NCI-H128 (cell line): ENCODE results near the gene GABBR2.

Experiments used
- DNase-seq: peaks from one replicate; lab custom pipeline; 2025; ENCODE audit not compliant: unreplicated experiment; lab: John Stamatoyannopoulos, UW

Gene GABBR2

GRCh38 chr9:98364086-98364485 is 344.6 kb downstream of the GABBR2 start:
- DNase-seq = no peak

DNA sequence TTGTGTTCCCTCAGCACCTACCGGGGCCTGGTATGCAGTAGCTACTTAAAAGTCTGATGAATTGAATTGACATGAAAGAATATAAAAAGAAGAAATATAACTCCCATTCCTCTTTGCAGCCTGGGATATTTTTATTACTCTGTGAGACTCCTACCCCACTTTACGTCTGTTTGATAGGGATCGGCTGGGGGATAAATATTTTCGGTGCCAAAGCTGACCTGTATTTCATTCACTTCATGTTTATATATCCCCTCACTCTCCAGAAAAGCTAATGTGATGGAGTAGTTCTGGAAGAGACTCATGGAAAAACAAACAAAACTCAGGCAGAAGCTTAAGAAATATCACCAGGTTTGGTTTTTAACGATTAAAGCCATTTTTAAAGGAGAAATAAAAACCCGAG is 345.1 kb downstream of the GABBR2 start:
- no peak for DNase-seq

DNA sequence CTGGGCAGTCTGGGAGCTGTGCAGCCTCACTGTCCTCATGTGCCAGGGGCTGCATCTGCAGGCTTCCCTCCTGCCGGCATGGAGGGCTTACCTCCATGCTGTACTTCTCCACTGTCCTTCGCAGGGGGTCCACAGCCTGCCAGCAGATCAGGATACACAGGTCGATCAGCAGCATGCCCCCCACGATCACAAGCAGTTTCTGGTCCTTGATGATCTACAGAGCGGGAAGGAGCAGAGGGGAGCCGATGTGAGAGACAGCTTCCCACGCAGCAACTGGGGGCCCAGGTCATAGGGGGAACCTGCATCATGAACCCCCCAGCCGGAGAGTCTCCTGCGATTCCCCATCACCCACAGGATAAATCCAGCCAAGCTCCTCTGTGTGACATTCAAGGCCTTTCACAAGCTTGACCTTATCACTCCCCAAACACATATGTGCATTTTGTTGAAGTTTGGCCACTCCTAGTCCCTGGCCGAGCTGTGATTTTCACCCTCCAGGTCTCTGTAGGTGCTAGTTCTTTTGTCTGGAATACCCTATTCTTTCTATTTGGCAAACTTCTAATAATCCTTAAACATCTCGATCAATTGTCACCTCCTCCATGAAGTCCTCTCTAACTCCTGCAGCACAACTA is 346.0 kb downstream of the GABBR2 start:
- no peak for DNase-seq

DNA sequence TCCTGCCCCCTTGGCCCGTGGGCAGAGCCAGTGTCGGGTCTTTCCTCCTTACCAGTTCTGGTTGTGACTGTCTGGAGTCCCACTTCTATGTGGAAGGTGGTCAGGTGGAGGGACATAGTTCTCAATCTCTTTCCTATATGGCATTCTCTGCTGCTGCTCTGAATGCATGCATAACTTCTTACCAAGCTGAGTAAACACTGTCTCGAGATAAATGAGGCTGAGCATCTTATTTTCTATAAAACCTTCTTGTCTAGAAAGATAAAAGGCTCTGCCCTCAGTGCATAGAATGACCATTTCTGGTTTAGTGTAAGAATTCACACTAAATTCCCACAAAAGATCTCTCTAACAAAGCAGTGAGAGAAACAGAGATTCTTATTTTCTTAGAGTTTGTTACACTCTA is 347.1 kb downstream of the GABBR2 start:
- DNase-seq = no peak

DNA sequence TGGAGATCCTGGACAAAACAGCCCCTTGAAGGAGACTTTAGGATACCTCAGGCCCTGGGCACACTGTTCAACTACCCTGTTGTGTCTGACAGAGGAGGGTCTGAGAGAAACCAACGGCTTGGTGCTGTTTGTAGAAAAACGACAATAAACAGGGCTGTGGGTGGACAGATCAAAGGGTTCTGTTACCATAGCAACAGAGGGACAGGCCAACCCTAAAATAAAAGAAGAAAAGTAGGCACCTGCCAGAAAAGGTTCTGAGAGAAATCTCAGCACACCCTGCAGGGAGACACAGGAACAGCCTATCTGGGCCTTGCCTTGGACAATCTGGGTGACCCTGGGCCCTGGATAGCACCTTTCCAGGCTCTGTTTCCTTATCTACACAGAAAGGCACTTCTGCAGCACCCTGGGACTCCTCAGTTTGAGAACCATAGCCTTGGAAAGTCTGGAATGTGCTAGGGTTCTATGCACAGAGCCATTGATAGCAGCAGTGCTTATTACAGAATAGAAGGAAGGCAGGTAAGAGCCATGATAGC is 348.5 kb downstream of the GABBR2 start:
- DNase-seq = no peak

DNA sequence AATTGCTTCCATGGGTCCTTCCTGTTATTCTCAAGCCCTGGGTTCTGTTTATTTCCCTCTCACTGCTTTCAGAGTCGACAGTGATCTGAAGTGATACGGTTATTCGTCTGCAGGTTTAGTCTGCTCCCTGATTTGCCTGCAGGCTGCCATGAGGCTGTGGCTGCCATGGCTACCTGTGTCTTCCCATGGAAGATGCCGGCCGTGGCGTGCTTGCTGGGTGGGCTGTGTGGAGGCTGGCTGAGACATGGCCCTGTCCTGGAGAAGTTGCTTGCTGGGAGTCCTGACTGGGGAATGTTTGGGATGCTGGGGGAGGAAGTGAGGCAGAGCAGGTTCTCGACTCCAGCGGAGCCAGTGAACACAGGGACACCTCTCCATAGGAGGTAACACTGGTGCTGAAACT is 349.2 kb downstream of the GABBR2 start:
- no peak for DNase-seq

- no peak for DNase-seq
Measured at GRCh38 chr9:98357921-98358535, 350.7 kb downstream of the GABBR2 start.

DNA sequence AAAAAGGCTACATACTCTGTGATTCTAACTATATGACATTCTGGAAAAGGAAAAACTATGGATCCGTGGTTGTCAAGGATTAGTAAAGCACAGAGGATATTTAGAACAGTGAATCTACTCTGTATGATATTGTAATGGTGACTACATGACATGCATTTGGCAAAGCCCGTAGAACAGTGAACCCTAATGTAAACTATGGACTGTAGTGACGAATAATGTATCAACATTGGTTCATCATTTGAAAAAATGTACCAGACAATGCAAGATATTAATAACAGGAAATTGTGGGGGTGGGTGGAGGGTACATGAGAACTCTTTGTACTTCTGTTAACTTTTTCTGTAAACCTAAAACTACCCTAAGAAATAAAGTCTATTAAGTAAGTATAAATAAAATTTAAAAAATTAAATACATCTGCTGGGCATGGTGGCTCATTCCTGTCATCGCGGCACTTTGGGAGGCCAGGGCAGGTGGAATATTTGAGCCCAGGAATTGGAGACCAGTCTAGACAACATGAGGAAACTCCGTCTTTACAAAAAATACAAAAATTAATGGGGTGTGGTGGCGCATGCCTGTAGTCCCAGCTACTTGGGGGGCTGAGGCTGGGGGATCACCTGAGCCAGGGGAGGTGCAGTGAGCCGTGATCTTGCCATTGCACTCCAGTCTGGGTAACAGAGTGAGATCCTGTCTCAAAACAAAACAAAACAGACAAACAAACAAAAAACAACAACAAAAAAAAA is 351.6 kb downstream of the GABBR2 start:
- no peak for DNase-seq

DNA sequence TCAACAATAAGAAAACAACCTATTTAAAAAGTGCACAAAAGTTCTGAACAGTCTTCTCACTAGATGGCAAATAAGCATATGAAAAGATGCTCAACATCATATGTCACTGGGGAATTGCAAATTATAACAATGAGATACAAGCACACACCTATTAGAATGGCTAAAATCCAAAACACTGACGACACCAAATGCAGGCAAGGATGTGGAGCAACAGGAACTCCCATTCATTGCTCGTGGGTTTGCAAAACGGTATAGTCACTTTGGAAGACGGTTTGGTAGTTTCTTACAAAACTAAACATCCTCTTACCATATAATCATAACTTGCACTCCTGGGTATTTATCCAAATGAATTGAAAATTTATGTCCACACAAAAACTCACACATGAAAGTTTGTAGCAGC is 352.4 kb downstream of the GABBR2 start:
- no peak for DNase-seq

GRCh38 chr9:98351370-98351769 is 357.4 kb downstream of the GABBR2 start:
- no peak for DNase-seq

- DNase-seq = no peak
Measured at GRCh38 chr9:98347642-98348041, 361.1 kb downstream of the GABBR2 start.

- DNase-seq = no peak
Measured at GRCh38 chr9:98345011-98345410, 363.7 kb downstream of the GABBR2 start.

DNA sequence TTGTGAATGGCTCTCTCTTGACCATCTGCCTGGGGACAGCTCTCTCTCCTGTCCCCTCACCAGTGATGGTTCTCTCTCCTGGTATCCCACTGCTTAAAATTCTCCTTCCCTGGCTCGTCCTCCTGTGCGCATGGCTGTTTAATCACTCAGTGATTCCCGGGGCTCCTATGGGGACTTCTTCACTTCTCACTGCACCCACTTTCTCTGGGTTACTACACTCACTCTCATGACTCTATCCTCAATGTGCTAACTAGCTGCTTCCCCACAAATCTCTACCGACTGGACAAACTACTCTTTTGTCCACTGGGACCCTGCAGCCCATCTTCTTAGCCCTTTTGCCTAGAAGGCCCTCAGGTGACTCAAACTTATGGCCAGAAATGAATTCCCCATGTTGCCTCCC is 364.2 kb downstream of the GABBR2 start:
- no peak for DNase-seq

DNA sequence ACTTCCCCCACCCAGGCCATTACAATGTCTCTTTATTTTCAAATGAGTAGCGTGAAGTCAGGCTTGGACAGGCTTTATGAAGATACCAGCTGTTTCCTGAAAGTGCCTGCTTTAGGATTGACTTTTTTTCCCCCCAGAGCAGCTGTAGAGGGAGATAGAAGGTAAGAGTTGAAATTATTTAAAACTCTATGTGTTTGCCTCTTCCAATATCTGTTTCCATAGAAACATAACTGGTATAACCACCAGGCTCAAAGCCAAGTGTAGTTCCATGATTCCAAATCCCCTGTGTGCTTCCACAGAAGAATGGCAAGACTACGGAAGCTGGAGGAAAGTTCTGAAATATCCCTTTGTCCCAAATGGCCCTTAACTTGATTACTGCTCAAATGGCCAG is 365.9 kb downstream of the GABBR2 start:
- no peak for DNase-seq

GRCh38 chr9:98342098-98342819 is 366.5 kb downstream of the GABBR2 start:
- no peak for DNase-seq

- no peak for DNase-seq
Measured at GRCh38 chr9:98341157-98342097, 367.3 kb downstream of the GABBR2 start.

GRCh38 chr9:98339987-98340800 is 368.5 kb downstream of the GABBR2 start:
- no peak for DNase-seq

- no peak for DNase-seq
Measured at GRCh38 chr9:98335661-98336060, 373.1 kb downstream of the GABBR2 start.

GRCh38 chr9:98334796-98335195 is 373.9 kb downstream of the GABBR2 start:
- DNase-seq = no peak
